H9 (cell line): ENCODE measurements around the gene CELF5. TPM values are rescaled to one million over a fixed set of nuclear protein-coding genes. Genes with fewer than 3 reads are reported as not detected.

Experiments used
- DNase-seq: peaks from one replicate; pipeline ENCODE4 v3.0.0-alpha.2; 2017
- H2AFZ ChIP-seq: one replicate; pipeline ENCODE4 v1.6.1; 2013; ENCODE audit warnings: mild to moderate bottlenecking, low read length, control low read depth, moderate library complexity
- H2AK5ac ChIP-seq: 2 replicates; pipeline ENCODE4 v1.6.1; 2013; ENCODE audit warnings: low read length, control low read depth, mixed read lengths; ENCODE audit not compliant: insufficient read length
- H2BK120ac ChIP-seq: one replicate; pipeline ENCODE4 v1.6.1; 2013; ENCODE audit warnings: low read depth, mild to moderate bottlenecking, low read length, control low read depth, inconsistent platforms; ENCODE audit not compliant: poor library complexity, severe bottlenecking
- H2BK12ac ChIP-seq: 2 replicates; pipeline ENCODE4 v1.6.1; 2013; ENCODE audit warnings: low read length, control low read depth, mixed read lengths, low read depth; ENCODE audit not compliant: insufficient read length
- H2BK15ac ChIP-seq: 2 replicates; pipeline ENCODE4 v1.6.1; 2013; ENCODE audit warnings: low read depth, low read length, control low read depth
- H2BK20ac ChIP-seq: one replicate; pipeline ENCODE4 v1.6.1; 2013; ENCODE audit warnings: low read depth, mild to moderate bottlenecking, low read length, control low read depth, inconsistent platforms; ENCODE audit not compliant: poor library complexity, severe bottlenecking
- H2BK5ac ChIP-seq: 2 replicates; pipeline ENCODE4 v1.6.1; 2013; ENCODE audit warnings: low read length, control low read depth, mixed read lengths; ENCODE audit not compliant: insufficient read length
- H3K14ac ChIP-seq: 2 replicates; pipeline ENCODE4 v1.6.1; 2013; ENCODE audit warnings: low read length, control low read depth; ENCODE audit not compliant: insufficient read depth
- H3K18ac ChIP-seq: 2 replicates; pipeline ENCODE4 v1.6.1; 2013; ENCODE audit warnings: low read depth, mild to moderate bottlenecking, mixed read lengths, low read length, control low read depth; ENCODE audit not compliant: insufficient read length
- H3K23ac ChIP-seq: 2 replicates; pipeline ENCODE4 v1.6.1; 2013; ENCODE audit warnings: low read length, control low read depth, mixed read lengths, low read depth; ENCODE audit not compliant: insufficient read length
- H3K23me2 ChIP-seq: 2 replicates; pipeline ENCODE4 v1.6.1; 2013; ENCODE audit warnings: low read depth, mild to moderate bottlenecking, mixed read lengths, low read length, control low read depth; ENCODE audit not compliant: insufficient read length, poor library complexity, severe bottlenecking
- H3K27ac ChIP-seq: 2 replicates; pipeline ENCODE4 v1.5.1; 2013; ENCODE audit warnings: low read length, control low read depth, mixed read lengths, low read depth; ENCODE audit not compliant: insufficient read length
- H3K27me3 ChIP-seq: 2 replicates; pipeline ENCODE4 v1.6.1; 2013; ENCODE audit warnings: low read length, control low read depth, inconsistent platforms; ENCODE audit not compliant: insufficient read depth
- H3K4ac ChIP-seq: 2 replicates; pipeline ENCODE4 v1.6.1; 2013; ENCODE audit warnings: low read depth, mild to moderate bottlenecking, control low read depth, inconsistent platforms, low read length, moderate library complexity
- H3K4me1 ChIP-seq: 2 replicates; pipeline ENCODE4 v1.6.1; 2013; ENCODE audit warnings: low read length, control low read depth, inconsistent platforms; ENCODE audit not compliant: insufficient read depth
- H3K4me2 ChIP-seq: 2 replicates; pipeline ENCODE4 v1.6.1; 2013; ENCODE audit warnings: low read length, control low read depth, mixed read lengths; ENCODE audit not compliant: insufficient read length, insufficient read depth
- H3K56ac ChIP-seq: 2 replicates; pipeline ENCODE4 v1.6.1; 2013; ENCODE audit warnings: low read depth, mild to moderate bottlenecking, mixed read lengths, low read length, control low read depth; ENCODE audit not compliant: insufficient read length
- H3K79me1 ChIP-seq: 2 replicates; pipeline ENCODE4 v1.6.1; 2013; ENCODE audit warnings: low read depth, mild to moderate bottlenecking, moderate library complexity, low read length, control low read depth, inconsistent platforms; ENCODE audit not compliant: insufficient read depth, poor library complexity, severe bottlenecking
- H3K79me2 ChIP-seq: 2 replicates; pipeline ENCODE4 v1.6.1; 2013; ENCODE audit warnings: low read length, control low read depth, inconsistent platforms; ENCODE audit not compliant: insufficient read depth
- H3K9ac ChIP-seq: 2 replicates; pipeline ENCODE4 v1.6.1; 2013; ENCODE audit warnings: low read length, control low read depth, mixed read lengths; ENCODE audit not compliant: insufficient read length; ENCODE audit errors: extremely low read depth
- H3K9me3 ChIP-seq: one replicate; pipeline ENCODE4 v1.6.1; 2013; ENCODE audit warnings: low read depth, low read length, inconsistent platforms; ENCODE audit not compliant: control insufficient read depth
- H3T11ph ChIP-seq: one replicate; pipeline ENCODE4 v1.6.1; 2013; ENCODE audit warnings: mild to moderate bottlenecking, low read length, control low read depth, inconsistent platforms
- H4K20me1 ChIP-seq: one replicate; pipeline ENCODE4 v1.6.1; 2013; ENCODE audit not compliant: control insufficient read depth, insufficient read length, insufficient read depth
- H4K5ac ChIP-seq: 2 replicates; pipeline ENCODE4 v1.6.1; 2013; ENCODE audit warnings: low read depth, mild to moderate bottlenecking, mixed read lengths, low read length, control low read depth; ENCODE audit not compliant: insufficient read length
- H4K8ac ChIP-seq: replicated peaks from 2 replicates; pipeline ENCODE4 v1.6.1; 2013; ENCODE audit warnings: low read length, control low read depth, mixed read lengths, low read depth; ENCODE audit not compliant: insufficient read length
- H4K91ac ChIP-seq: 2 replicates; pipeline ENCODE4 v1.6.1; 2013; ENCODE audit warnings: low read depth, mild to moderate bottlenecking, moderate library complexity, mixed read lengths, low read length, control low read depth; ENCODE audit not compliant: insufficient read length
- H3K27ac Mint-ChIP-seq, 3 experiments: 2 replicates in 2 of 3; 3 replicates in 1 of 3; pipeline ENCODE4 v1.8.0; 2020 to 2021; ENCODE audit warnings: mixed read lengths in 3 of 3, mild to moderate bottlenecking in 1 of 3, moderate library complexity in 1 of 3
- H3K27me3 Mint-ChIP-seq: 2 replicates; pipeline ENCODE4 v1.8.0; 2021; ENCODE audit warnings: low read depth, mild to moderate bottlenecking, moderate library complexity, mixed read lengths
- H3K36me3 Mint-ChIP-seq, 3 experiments: 2 replicates in 2 of 3; 3 replicates in 1 of 3; pipeline ENCODE4 v1.8.0; 2020 to 2021; ENCODE audit warnings: low read depth in 3 of 3, mixed read lengths in 3 of 3; ENCODE audit not compliant: insufficient read depth in 1 of 3
- H3K4me1 Mint-ChIP-seq, 2 experiments: 2 replicates each; pipeline ENCODE4 v1.8.0; 2020; ENCODE audit warnings: mixed read lengths in 2 of 2
- H3K4me3 Mint-ChIP-seq, 2 experiments: 2 replicates in 1 of 2; 3 replicates in 1 of 2; pipeline ENCODE4 v1.8.0; 2020 to 2021; ENCODE audit warnings: mild to moderate bottlenecking in 2 of 2, mixed read lengths in 2 of 2, moderate library complexity in 1 of 2
- H3K9me3 Mint-ChIP-seq, 2 experiments: 2 replicates in 1 of 2; 3 replicates in 1 of 2; pipeline ENCODE4 v1.8.0; 2020; ENCODE audit warnings: mild to moderate bottlenecking in 2 of 2, mixed read lengths in 2 of 2, moderate library complexity in 1 of 2
- WGBS: extraction: QIAGEN DNeasy Blood & Tissue Kit; methylation state at CpG from one replicate; pipeline ENCODE4 v1.1.7; 2013; ENCODE audit warnings: missing lambda C conversion rate, low lambda C conversion rate, mixed read lengths; ENCODE audit not compliant: insufficient read length; ENCODE audit errors: extremely low coverage; 5-methylcytosine and 5-hydroxymethylcytosine counted together
- total RNA-seq: library from RNA; stranded (reverse); gene quantifications from 2 replicates; pipeline ENCODE4 v1.2.1, GENCODE V29; 2021
- TF ChIP-seq, protein P1 (sequence below): fragments of 200-600 bp; sonication (generic); conservative IDR thresholded peaks from 3 replicates; pipeline ENCODE4 v1.8.0; 2021; ENCODE audit warnings: antibody characterized with exemption, mild to moderate bottlenecking

CELF5 gene
- total RNA-seq, 1 experiment from 2014 or later = 4.8 TPM

- no peak overlapping the region; a peak in 1 of 7 replicates for H3K27ac Mint-ChIP-seq
Measured at GRCh38 chr19:3282155-3282554, 57.7 kb downstream of the CELF5 start.

More at GRCh38 chr19:3282155-3282554, 57.7 kb downstream of the CELF5 start:
- Mint-ChIP-seq H3K27me3 (peaks cover 9% of the 10 kb centered on the region), H3K4me1 (peaks cover 7 to 18% of the 10 kb centered on the region in 2 experiments), H3K9me3 (no peaks in the 10 kb centered on the region), H3K36me3 (peaks cover 0 to 8% (median 8%) of the 10 kb centered on the region in 3 experiments; a peak in 2 of 7 replicates), H3K4me3 (no peak overlapping the region)
- Histone ChIP-seq H4K8ac (no peak overlapping the region), H3K18ac (no peak overlapping the region), H2BK12ac (no peak overlapping the region), H2BK5ac (no peak overlapping the region), H3K27ac (no peak overlapping the region), H3K79me1 (no peaks in the 10 kb centered on the region), H2AK5ac (no peak overlapping the region), H3K79me2 (no peaks in the 10 kb centered on the region), H3K56ac (no peak overlapping the region), H3K4me2 (no peak overlapping the region), H3K23ac (no peak overlapping the region), H4K5ac (no peak overlapping the region), H3K9me3 (no peaks in the 10 kb centered on the region), H3K9ac (no peak overlapping the region), H3K4me1 (no peaks in the 10 kb centered on the region), H3K23me2 (peaks cover 4% of the 10 kb centered on the region), H3K14ac (no peak overlapping the region), H2AFZ (no peak overlapping the region), H3T11ph (no peak overlapping the region), H3K27me3 (no peaks in the 10 kb centered on the region), H4K91ac (no peak overlapping the region), H3K4ac (no peak overlapping the region), H2BK20ac (no peak overlapping the region), H2BK120ac (no peak overlapping the region), H2BK15ac (no peak overlapping the region), H4K20me1 (no peaks in the 10 kb centered on the region)
- no peak for DNase-seq
- WGBS = no CpG with 5 or more reads among the region's 14 CpGs
- TF ChIP-seq, protein P1, sequence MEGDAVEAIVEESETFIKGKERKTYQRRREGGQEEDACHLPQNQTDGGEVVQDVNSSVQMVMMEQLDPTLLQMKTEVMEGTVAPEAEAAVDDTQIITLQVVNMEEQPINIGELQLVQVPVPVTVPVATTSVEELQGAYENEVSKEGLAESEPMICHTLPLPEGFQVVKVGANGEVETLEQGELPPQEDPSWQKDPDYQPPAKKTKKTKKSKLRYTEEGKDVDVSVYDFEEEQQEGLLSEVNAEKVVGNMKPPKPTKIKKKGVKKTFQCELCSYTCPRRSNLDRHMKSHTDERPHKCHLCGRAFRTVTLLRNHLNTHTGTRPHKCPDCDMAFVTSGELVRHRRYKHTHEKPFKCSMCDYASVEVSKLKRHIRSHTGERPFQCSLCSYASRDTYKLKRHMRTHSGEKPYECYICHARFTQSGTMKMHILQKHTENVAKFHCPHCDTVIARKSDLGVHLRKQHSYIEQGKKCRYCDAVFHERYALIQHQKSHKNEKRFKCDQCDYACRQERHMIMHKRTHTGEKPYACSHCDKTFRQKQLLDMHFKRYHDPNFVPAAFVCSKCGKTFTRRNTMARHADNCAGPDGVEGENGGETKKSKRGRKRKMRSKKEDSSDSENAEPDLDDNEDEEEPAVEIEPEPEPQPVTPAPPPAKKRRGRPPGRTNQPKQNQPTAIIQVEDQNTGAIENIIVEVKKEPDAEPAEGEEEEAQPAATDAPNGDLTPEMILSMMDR = no peak
